Measurements from ENCODE around the gene ARNT2. TPM values are rescaled to one million over a fixed set of nuclear protein-coding genes. Genes with fewer than 3 reads are reported as not detected.

The ARNT2 gene
- total and polyA plus RNA-seq, 2 donors (not counting 1 experiment from before 2014, with no cell fraction given): 15.5 to 61.2 TPM

DNA sequence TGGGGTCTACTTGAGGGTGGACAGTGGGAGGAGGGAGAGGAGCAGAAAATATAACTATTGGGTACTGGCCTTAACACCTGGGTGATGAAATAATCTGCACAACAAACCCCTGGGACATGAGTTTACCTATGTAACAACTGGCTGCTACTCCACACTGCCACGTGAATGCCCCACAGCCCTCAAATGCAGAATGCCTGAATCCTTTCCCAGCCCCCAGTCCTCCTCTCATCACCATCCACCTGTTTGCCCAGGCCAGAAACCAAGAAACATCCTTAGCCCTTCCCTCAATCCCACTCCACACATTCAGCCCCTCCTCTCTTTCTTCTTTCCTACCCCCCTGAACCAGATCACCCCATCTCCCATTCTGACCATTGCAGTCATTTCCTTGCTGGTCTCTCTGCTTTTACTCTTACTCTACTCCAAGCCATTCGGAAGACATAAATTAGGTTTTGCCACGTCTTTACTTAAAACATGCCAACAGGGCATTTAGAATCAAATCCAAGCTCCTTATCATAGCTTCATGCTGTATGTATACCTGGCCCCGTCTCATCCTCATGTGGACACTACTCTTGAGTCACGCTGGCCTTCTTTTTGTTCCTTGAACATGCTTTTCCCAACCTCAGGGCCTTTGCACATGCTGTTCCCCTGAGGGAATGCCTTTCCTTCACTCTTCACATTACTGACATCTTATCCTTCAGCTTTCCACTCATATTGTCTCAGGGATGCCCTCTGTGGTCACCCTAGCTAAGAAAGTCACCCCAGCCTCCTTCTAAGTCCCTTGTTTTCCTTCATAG is 153.5 kb downstream of the ARNT2 start:
- no peaks in the 10 kb centered on the region for H3K27me3 ChIP-seq (ENCODE audit: control insufficient read depth, insufficient read depth, low read length)
- no peaks in the 10 kb centered on the region for H3K9me3 ChIP-seq (ENCODE audit: control insufficient read depth, insufficient read depth, low read depth, low read length)
- H2AFZ ChIP-seq (ENCODE audit: low read length): no peak overlapping the region
- H3K27ac ChIP-seq (ENCODE audit: insufficient read depth, low read length): no peak overlapping the region
- H3K4me1 ChIP-seq (ENCODE audit: control insufficient read depth, extremely low read depth, insufficient read depth, low read length): peaks cover 3% of the 10 kb centered on the region
- H3K36me3 ChIP-seq (ENCODE audit: control insufficient read depth, insufficient read depth, low read length): peaks cover 7% of the 10 kb centered on the region
- TF ChIP-seq CTCF (conservative IDR thresholded peaks at IDR 0.05 in 1 of 2, IDR thresholded peaks at IDR 0.05 in 1 of 2; ENCODE audit: low read depth in 1 of 2, low read length in 2 of 2) (no peak), EZH2 (IDR thresholded peaks at IDR 0.05; ENCODE audit: low read length, missing control alignments) (no peak)
- no peak overlapping the region for H3K9ac ChIP-seq (ENCODE audit: insufficient read depth, low read length)
- no peaks in the 10 kb centered on the region for H4K20me1 ChIP-seq (ENCODE audit: control insufficient read depth, extremely low read depth, insufficient read depth, low read length)
- no peak overlapping the region for H3K4me3 ChIP-seq (replicated peaks in 1 of 4; ENCODE audit: control extremely low read depth in 1 of 4, insufficient read depth in 1 of 4, low read depth in 3 of 4, low read length in 4 of 4)
- no peak for DNase-seq (ENCODE audit: low read depth in 2 of 2)
- H3K4me2 ChIP-seq (ENCODE audit: extremely low read depth, insufficient read depth, low read length): no peak overlapping the region
- no peaks in the 10 kb centered on the region for H3K79me2 ChIP-seq (ENCODE audit: control insufficient read depth, insufficient read depth, low read length)

- TF ChIP-seq EZH2 (IDR thresholded peaks at IDR 0.05; ENCODE audit: low read length, missing control alignments) (no peak), CTCF (conservative IDR thresholded peaks at IDR 0.05 in 1 of 2, IDR thresholded peaks at IDR 0.05 in 1 of 2; ENCODE audit: low read depth in 1 of 2, low read length in 2 of 2) (no peak)
- Histone ChIP-seq H4K20me1 (ENCODE audit: control insufficient read depth, extremely low read depth, insufficient read depth, low read length) (no peaks in the 10 kb centered on the region), H3K4me3 (replicated peaks in 1 of 4; ENCODE audit: control extremely low read depth in 1 of 4, insufficient read depth in 1 of 4, low read depth in 3 of 4, low read length in 4 of 4) (no peak overlapping the region), H3K36me3 (ENCODE audit: control insufficient read depth, insufficient read depth, low read length) (peaks cover 9% of the 10 kb centered on the region), H3K4me2 (ENCODE audit: extremely low read depth, insufficient read depth, low read length) (no peak overlapping the region), H2AFZ (ENCODE audit: low read length) (no peak overlapping the region), H3K27me3 (ENCODE audit: control insufficient read depth, insufficient read depth, low read length) (no peaks in the 10 kb centered on the region), H3K27ac (ENCODE audit: insufficient read depth, low read length) (no peak overlapping the region), H3K79me2 (ENCODE audit: control insufficient read depth, insufficient read depth, low read length) (no peaks in the 10 kb centered on the region), H3K9ac (ENCODE audit: insufficient read depth, low read length) (no peak overlapping the region), H3K4me1 (ENCODE audit: control insufficient read depth, extremely low read depth, insufficient read depth, low read length) (peaks cover 3% of the 10 kb centered on the region), H3K9me3 (ENCODE audit: control insufficient read depth, insufficient read depth, low read depth, low read length) (no peaks in the 10 kb centered on the region)
- no peak for DNase-seq (ENCODE audit: low read depth in 2 of 2)
These were observed 154.6 kb downstream of the ARNT2 start for GRCh38 chr15:80558631-80559319.

DNA sequence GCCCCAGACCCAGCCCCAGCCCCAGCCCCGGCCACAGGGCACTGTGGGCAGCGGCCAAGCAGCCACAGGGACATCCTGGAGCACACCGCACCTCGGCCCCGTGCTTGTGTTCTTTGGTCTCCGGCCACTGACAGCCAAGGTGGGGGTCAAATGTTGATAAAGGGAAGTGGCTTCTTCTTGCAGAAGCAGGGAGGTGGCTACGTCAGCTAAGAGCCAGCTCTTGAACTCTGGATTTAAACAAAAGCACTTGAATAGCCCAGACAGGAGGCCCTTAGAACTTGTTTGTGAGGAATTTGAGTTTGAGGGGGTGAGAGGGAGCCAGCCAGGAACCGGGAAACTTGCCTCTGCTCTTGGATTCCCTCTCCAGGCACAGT is 155.1 kb downstream of the ARNT2 start:
- TF ChIP-seq EZH2 (IDR thresholded peaks at IDR 0.05; ENCODE audit: low read length, missing control alignments) (no peak), CTCF (conservative IDR thresholded peaks at IDR 0.05 in 1 of 2, IDR thresholded peaks at IDR 0.05 in 1 of 2; ENCODE audit: low read depth in 1 of 2, low read length in 2 of 2) (no peak)
- no peaks in the 10 kb centered on the region for H4K20me1 ChIP-seq (ENCODE audit: control insufficient read depth, extremely low read depth, insufficient read depth, low read length)
- no peak overlapping the region for H2AFZ ChIP-seq (ENCODE audit: low read length)
- no peak overlapping the region for H3K9ac ChIP-seq (ENCODE audit: insufficient read depth, low read length)
- peaks cover 3% of the 10 kb centered on the region for H3K4me1 ChIP-seq (ENCODE audit: control insufficient read depth, extremely low read depth, insufficient read depth, low read length)
- no peaks in the 10 kb centered on the region for H3K27me3 ChIP-seq (ENCODE audit: control insufficient read depth, insufficient read depth, low read length)
- no peaks in the 10 kb centered on the region for H3K9me3 ChIP-seq (ENCODE audit: control insufficient read depth, insufficient read depth, low read depth, low read length)
- no peak overlapping the region for H3K4me3 ChIP-seq (replicated peaks in 1 of 4; ENCODE audit: control extremely low read depth in 1 of 4, insufficient read depth in 1 of 4, low read depth in 3 of 4, low read length in 4 of 4)
- DNase-seq (ENCODE audit: low read depth in 2 of 2): peak in 1 of 2 donors; percentile 64
- H3K79me2 ChIP-seq (ENCODE audit: control insufficient read depth, insufficient read depth, low read length): no peaks in the 10 kb centered on the region
- no peak overlapping the region for H3K27ac ChIP-seq (ENCODE audit: insufficient read depth, low read length)
- H3K36me3 ChIP-seq (ENCODE audit: control insufficient read depth, insufficient read depth, low read length): peaks cover 10% of the 10 kb centered on the region
- H3K4me2 ChIP-seq (ENCODE audit: extremely low read depth, insufficient read depth, low read length): no peak overlapping the region
